GM21528 (cell line): ENCODE data around the gene ZNF362.
"Not testable (repeated sequence)": the region's sequence is repeated elsewhere in the genome, so short reads cannot be mapped to it uniquely, and the experiment has no call there.

ENCODE experiments used
- ATAC-seq: cut with Tn5 transposase; IDR thresholded peaks from one replicate; pipeline ENCODE4 v1.9.1; 2021; ENCODE audit warnings: mild to moderate bottlenecking, moderate library complexity; ENCODE audit not compliant: unreplicated experiment, low FRiP score

ZNF362 gene

DNA sequence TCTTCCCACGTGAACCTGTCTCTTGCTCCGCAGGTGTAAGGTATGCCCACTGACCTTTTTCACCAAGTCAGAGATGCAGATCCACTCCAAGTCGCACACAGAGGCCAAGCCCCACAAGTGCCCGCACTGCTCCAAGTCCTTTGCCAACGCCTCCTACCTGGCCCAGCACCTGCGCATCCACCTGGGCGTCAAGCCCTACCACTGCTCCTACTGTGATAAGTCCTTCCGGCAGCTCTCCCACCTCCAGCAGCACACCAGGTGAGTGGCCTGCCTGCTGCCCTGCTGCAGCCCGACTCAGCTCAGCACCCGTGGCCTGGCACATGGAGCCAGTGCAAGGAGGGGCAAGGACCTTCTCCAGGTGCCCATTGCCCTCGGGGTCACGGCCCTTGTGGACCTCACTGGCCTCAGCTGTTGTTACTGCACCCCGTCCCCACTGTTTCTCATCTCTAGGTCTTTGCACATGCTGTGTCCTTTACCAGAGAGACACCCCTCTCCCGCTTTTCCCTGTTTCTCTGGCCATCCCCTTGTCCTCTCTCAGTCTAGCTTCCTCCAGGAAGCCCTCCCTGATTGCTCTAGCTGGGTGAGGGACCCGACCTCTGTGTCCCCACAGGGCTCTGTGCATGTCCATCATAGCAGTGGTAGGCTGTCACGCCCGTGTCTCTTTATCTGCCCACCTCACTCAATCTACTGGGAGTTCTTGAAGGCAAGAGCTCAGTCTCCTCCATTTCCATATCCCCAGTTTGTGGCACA is 25.4 kb downstream of the ZNF362 start:
- ATAC-seq, result no peak

DNA sequence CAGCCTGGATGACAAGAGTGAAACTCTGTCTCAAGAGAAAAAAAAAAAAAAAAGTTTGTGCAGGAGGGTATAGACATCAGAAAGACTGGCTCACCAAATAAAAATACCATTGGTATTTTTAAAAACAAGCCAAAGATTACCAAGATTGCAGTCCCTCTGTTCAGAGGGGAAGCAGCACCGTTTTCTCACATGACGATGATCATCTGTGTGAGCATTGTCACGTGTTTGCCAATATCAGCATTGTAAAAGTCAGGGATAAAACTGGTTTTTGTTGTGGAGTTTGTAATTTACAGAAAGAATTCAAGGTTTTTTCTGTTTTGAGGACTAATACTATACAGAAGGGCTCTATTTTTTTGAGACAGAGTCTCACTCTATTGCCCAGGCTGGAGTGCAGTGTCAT is 26.5 kb downstream of the ZNF362 start:
- no peak for ATAC-seq

DNA sequence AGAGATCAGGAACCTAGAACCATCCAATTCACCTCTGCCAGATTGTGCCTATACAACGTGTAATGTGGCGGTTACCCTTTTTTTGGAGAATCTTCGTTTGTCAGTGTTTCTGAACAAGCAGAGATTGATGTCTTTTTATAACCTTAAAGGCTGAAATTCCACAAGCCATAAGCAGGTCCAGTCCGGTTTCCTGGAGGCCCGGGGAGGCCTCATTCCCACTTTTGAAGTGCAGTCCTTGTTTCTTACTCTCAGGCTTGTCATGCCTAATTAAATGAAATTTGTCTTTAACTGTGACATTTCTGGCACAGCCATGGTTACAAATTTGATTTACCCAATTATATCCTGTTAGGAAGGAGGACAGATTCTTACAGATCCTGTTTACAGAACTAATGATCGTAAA is 27.8 kb downstream of the ZNF362 start:
- no peak for ATAC-seq

DNA sequence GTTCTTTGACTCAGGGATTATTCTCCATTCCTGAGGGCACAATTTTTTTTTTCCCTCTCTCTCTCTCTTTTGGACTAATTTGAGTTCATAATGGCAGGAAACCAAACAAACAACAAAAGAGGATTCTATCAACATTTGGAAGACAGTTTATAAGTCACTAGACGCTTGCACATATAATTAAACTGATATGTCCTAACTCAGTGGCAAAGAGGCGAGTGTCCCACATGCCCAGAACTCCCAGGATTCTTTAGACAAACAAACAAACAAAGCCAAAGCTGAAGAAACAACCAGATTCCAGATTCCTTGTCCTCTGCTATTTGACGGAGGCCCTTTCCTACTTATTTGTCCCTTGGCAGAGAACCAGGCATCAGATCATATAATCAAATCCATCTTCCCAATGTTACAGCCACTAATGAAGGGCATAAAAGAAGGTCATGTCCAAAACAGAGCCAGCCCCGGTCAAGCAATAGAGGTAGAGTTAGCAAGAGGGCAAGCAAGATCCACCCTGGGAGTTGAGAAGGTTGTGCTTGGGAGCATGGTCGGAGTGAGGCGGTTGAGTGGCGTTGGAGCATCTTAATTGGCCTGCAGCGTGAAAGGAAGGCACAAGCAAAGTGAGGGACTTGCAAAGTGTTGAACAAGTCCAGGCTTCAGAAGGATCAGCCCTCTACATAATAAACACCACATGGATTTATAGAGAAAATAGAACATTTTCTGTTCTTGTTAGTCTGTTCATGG is 30.3 kb downstream of the ZNF362 start:
- ATAC-seq, result no peak

DNA sequence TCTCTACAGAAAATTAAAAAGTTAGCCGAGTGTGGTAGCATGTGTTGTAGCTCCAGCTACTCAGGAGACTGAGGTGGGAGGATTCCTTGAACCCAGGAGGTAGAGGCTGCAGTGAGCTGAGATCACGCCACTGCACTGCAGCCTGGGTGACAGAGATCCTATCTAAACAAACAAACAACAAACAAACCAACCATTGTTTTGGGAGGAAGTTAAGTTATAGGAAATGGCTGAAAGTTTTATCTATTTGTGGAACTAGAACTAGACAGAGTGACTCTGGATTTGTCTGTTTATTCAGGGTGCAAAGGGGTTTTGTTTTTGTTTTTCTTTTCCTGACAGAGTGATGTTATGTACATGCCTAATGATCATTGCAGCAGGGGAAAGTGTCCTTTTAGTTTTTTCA is 31.0 kb downstream of the ZNF362 start:
- ATAC-seq, result no peak

DNA sequence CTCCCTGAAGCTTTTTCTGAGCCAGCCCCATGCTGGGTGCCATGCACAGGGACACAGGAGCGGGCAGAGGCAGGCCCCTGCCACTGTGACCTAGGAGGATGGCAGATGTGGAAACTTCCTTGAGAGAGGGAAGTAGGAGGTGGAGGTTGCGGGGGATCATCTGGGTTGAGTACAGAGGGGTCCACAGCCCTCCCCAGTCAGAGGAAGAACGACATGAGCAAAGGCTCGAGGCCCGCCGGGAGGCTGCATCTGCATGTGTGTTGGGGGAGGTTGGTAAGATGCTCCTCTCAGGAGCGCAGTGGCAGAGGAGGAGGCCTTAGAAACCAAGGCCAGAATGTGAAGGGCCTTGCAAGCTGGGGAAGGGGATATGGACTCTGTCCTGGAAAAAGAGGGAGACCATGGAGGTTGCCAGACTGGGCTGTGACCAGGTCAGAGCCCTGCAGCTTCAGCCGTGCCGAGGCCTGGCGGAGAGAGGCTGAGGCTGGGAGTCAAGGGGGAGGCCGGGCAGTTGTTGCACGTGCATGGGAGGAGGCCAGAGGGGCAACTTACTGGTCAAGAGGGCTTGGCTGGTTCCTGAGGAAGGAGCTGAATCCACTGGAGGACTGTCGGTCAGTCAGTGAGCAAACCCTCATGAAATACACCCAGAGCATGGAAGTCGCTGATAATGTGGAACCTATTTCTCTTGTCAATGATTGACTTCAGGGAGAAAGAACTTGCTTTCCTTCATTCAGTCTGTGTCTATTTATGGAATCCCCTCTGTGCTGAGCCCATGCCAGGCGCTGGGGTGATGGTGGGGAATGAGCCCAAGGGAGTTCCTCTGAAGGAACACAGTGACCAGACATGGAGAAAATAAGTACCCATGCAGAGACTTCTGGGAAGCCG is 32.9 kb downstream of the ZNF362 start:
- no peak for ATAC-seq

DNA sequence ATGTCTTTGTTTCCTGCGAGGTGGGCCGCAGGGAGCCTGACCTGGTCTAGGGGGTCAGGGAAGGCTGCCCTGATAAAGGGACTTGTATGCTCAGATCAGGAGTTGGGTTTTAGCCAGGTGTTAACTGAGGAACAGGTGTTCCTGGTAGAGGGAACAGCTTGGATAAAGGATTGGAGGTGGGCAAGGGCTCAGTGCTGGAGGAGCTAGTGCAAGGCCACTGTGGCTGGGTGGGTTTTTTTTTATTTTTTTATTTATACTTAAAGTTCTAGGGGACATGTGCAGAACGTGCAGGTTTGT is 33.5 kb downstream of the ZNF362 start:
- ATAC-seq, result no peak

DNA sequence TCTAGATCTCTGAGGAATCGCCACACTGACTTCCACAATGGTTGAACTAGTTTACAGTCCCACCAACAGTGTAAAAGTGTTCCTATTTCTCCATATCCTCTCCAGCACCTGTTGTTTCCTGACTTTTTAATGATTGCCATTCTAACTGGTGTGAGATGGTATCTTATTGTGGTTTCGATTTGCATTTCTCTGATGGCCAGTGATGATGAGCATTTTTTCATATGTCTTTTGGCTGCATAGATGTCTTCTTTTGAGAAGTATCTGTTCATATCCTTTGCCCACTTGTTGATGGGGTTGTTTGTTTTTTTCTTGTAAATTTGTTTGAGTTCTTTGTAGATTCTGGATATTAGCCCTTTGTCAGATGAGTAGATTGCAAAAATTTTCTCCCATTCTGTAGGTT is 34.3 kb downstream of the ZNF362 start:
- not testable (repeated sequence) for ATAC-seq

DNA sequence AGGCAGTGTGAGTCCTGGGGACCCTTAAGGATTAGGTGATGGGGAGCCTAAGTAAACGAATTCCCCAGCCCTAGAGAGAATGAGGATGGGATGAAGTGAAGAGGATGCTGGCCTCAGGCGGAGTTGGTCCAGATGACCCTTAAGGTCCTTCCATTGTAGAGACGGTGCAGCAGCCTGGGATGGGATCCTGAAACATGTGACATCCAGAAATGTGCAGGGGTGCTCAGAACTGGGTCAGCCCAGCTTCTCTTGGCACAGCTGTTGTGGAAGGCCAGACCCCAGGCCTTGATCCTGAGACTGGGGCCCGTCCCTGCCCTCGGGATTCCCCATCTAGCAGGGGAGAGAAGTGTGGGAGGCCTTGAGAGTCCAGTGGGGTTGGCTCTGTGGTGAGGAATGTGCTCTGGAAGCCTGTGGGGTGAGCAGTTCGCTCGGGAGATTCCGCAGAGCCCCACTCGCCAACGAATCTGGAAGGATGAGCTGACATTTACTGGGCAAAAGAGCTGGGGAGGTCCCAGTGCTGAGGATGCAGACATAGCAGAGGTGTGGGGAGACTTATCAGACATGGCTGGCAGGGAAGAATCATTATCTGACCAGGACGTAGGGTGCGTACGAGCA is 36.5 kb downstream of the ZNF362 start:
- no peak for ATAC-seq

DNA sequence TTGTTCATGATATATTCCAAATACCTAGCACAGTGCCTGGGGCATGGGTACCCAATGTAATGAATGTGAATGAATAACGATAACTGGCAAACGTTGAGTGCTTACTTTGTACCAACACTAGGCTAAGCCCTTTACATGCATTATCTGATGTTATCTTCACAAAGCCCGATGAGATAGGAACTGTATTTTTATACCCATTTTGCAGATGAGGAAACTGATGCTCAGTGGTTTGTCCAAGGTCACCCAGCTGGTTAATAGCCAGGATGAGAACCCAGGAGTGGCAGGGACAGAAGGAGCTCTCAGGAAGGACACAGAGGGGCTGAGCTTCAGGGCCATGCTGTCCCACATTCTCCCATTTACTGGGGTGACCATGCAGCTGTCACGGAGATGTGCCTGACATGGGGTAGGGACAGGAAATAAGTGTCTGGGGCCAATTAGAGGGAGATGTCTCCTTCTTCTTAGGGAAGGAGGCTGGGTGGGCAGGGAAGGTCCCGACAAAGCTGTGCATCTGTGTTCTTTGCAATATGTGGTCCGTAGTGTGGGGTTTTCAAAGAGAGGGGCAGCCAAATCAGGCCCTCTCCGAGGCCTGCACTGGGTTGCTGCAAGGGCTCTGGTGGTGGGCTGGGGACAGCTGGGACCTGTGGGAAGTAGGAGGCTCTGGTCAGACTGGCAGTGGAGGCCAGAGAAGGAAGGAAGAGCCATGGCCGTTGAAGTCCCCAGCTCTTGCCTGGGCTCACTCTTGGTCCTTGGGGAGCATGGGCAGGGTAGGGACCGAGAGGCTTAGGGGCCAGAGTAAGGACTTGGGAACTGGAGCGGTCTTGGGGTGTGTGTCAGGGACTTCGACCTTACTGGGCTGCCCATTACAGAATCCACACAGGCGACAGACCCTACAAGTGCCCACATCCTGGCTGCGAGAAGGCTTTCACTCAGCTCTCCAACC is 38.0 kb downstream of the ZNF362 start:
- no peak for ATAC-seq

DNA sequence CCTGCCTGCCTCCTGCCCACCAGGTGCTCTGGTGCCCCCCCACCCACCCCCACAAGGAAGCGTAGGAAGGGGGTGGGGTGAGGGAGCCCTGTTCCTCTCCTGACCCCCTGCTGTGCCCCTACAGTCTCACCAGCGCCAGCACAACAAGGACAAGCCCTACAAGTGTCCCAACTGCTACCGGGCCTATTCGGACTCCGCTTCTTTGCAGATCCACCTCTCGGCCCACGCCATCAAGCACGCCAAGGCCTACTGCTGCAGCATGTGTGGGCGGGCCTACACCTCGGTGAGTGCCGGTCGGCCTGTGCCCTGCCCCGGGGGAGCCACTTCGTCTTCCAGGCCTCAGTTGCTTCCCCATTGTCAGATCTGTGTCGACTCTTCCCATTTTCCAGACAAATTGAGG is 38.7 kb downstream of the ZNF362 start:
- ATAC-seq, result no peak

DNA sequence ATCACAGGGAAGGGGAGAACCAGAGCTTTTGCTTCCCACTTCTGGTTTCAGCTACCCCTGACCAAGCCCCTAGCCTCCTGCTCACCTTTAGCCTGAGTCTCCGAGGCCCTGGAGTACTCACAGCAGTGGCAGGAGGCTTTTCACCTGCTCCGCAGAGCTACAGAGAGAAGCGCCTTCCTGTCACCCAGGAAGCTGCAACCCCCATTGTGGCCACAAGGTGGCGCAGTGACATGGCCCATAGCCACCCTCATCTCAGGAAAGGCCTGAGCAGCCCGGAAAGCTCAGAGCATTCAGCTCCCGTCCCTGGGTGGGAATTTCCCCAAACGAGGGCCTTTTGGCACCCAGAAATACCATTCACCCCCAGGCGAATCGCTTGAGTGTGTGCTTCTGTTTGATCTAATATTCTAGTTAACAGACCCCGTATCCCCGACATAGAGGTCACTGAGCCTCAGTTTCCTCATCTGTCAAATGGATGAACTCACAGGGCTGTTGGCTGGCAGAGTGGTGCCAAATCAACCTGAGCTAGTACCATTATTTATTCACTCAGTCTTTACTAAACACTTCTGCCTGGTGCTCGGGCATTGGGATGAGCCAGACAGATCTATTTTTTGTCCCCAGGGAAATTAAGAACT is 39.3 kb downstream of the ZNF362 start:
- no peak for ATAC-seq

DNA sequence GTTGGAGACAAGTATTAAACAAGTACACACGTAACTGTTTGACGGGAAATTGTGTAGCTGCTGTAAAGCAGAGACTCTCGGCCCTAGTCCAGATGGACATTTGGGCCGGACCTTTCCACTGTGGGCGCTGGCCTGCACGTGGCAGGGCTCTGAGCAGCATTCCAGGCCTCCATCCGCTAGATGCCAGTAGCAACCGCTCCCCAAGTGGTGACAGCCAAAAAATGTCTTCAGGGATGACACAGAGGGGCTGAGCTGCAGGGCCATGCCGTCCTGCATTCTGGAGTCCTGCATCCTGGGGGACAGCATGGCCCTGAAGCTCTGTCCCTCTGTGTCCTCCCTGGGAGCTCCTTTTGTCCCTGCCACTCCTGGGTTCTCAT is 39.8 kb downstream of the ZNF362 start:
- no peak for ATAC-seq

DNA sequence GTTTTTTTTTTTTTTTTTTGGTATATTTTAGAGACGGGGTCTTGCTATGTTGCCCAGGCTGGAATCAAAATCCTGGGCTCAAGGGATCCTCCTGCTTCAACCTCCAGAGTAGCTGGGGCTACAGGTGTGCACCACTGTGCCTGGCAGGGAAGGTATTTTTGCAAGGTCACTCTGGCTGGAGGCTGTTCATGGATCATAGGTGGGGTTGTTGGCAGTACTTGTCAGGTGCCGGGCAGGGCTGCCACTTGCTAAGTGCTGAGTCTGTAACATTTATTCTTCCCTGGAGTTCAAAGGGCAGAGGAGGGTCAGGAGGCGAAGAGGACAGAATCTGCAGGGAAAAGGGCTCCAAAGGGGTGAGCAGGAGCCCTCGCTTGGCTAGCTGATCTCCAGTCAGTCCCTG is 40.5 kb downstream of the ZNF362 start:
- ATAC-seq, result no peak

DNA sequence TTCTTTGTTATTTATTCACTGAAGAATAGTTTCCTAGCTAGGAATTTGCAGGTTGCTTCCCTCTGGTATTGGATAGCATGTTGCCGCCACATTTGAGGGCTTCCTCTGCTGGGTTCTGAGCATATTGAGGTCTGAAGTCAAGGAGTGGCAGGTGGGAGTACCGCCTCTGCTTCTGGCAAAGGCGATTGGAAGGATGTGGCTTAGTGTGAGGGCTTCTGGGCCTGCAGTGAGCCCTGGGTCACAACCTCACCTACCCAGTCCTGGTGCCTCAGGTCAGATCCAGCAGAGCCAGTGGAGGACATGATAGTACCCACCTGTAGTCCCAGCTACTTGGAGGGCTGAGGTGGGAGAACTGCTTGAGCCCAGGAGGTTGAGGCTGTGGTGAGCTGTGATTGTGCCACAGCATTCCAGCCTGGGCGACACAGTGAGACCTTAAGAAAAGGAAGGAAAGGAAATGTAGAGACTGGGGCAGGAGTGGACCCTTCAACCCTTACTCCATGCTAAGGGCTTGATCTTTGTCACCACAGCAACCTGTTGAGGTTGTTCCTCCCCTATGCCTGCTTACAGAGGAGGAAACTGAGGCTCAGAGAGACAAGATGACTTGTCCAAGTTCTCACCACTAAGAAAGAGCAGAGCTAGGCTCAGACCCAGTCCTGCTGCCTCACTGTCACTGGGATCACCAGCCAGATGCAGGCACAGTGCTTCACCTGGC is 41.8 kb downstream of the ZNF362 start:
- no peak for ATAC-seq

DNA sequence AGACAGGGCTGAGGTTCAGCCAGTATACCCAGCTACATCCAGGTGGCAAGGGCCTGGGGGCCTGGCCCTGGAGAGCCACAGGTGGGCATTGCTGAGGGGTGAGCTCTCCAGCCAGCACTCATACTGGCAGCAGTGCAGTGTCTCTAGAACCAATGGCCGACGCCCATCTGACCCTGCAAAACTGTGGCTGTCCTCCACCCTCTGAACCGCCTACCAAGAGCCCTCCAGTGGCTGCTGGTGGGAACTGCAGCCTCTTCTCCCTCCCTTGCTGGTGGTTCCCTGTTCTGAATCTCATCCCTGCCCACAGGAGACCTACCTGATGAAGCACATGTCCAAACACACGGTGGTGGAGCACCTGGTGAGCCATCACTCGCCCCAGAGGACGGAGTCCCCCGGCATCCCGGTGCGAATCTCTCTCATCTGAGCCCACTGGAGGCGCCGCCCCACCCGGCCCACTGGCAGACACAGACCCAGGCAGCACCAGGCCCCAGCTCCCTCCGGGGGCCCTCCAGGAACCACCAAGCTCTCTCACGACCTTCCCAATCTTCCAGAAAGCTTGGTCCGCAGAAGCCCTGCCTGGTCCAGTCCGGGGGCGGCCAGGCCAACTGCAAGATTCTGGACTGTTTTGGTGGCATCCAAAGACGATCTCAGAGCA is 42.5 kb downstream of the ZNF362 start:
- ATAC-seq, result no peak

DNA sequence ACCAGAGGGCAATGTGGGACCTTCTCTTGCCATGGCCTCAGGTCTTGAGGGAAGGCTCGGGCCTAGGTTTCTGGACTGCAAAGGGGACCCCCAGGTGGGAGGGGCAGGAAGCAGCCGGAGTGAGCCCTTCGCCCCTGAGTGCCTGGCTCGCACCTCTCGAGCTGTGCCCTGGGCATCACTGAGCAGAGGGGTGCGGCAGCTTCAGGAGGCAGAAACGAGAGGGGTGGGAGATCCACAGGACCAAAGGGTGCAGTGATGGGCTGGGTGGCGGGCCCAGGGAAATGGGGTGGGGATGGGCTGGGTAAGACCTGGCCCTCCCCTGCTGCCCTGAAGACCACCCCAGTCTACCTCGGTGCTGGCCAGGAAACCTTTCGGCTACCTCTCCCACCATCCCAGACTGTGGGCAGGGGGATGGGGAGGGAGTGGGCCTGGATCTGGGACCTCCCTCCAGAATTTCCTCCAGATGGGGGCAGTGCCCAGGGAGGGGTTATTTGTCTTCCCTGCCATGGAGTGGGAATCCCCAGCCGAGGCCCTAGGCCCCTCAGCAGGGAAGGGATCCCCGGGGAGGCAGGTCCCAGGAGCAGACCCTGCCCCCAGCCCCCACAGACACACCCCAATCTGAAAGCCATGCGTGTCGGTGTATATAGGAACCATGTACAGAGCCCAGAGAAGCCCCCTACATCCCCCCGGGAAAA is 43.3 kb downstream of the ZNF362 start:
- no peak for ATAC-seq

DNA sequence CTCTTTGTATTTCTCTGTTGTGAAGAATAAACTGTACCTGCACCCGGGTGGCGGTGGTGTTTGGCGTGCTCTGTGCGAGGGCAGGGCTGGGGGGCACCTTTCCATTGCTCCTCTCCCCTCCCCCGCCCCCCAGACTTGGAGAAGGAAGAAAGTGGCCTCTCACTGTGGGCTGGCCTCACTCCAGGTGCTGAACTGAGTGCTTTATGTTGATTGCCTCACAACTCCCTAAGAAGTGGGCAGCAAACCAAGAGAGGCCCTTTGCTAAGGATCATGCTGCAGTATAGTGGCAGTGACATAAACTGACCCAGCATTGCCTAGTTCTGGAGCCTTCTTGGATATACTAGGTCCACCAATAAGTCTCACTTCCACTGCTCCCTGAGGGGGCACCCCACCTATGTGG is 44.4 kb downstream of the ZNF362 start:
- ATAC-seq, result no peak
